NCI-H446 treated with DMSO at 0.1 percent for 48 hours (cell line): ENCODE results near the gene ACSM4.
"Not testable (repeated sequence)": the region's sequence is repeated elsewhere in the genome, so short reads cannot be mapped to it uniquely, and the experiment has no call there.

Source experiments
- DNase-seq: peaks from one replicate; lab custom pipeline; 2025; lab: John Stamatoyannopoulos, UW

Gene ACSM4

GRCh38 chr12:7303772-7304171 is at the start of gene ACSM4:
TSS of gene ACSM4 (plus strand) at chr12:7304072. CDS start at chr12:7304332, 260 bp downstream.
- no peak for DNase-seq

GRCh38 chr12:7259060-7259459 is 44.8 kb upstream of the ACSM4 start:
- no peak for DNase-seq

GRCh38 chr12:7264538-7264937 is 39.3 kb upstream of the ACSM4 start:
- DNase-seq, result no peak

- DNase-seq, result no peak
Measured at GRCh38 chr12:7265251-7265650, 38.6 kb upstream of the ACSM4 start.

GRCh38 chr12:7269273-7269672 is 34.6 kb upstream of the ACSM4 start:
- no peak for DNase-seq

GRCh38 chr12:7271893-7272514 is 31.9 kb upstream of the ACSM4 start:
- DNase-seq, result no peak

- DNase-seq, result not testable (repeated sequence)
Measured at GRCh38 chr12:7275482-7275881, 28.4 kb upstream of the ACSM4 start.

- no peak for DNase-seq
Measured at GRCh38 chr12:7282844-7283243, 21.0 kb upstream of the ACSM4 start.

GRCh38 chr12:7289743-7290142 is 14.1 kb upstream of the ACSM4 start:
- no peak for DNase-seq

- DNase-seq, result not testable (repeated sequence)
Measured at GRCh38 chr12:7290588-7290987, 13.3 kb upstream of the ACSM4 start.

GRCh38 chr12:7292300-7292699 is 11.6 kb upstream of the ACSM4 start:
- DNase-seq, result no peak

- no peak for DNase-seq
Measured at GRCh38 chr12:7293670-7294069, 10.2 kb upstream of the ACSM4 start.

GRCh38 chr12:7295529-7295928 is 8.3 kb upstream of the ACSM4 start:
- DNase-seq, result no peak

GRCh38 chr12:7297865-7298264 is 6.0 kb upstream of the ACSM4 start:
- DNase-seq, result no peak

GRCh38 chr12:7302266-7302986 is 1.4 kb upstream of the ACSM4 start:
- no peak for DNase-seq

GRCh38 chr12:7303230-7303629 is 642 bp upstream of the ACSM4 start:
- no peak for DNase-seq

- no peak for DNase-seq
Measured at GRCh38 chr12:7304456-7304855, 584 bp downstream of the ACSM4 start.

GRCh38 chr12:7310070-7310469 is 6.2 kb downstream of the ACSM4 start:
- DNase-seq, result no peak

GRCh38 chr12:7319930-7320329 is 16.1 kb downstream of the ACSM4 start:
- DNase-seq, result no peak

- no peak for DNase-seq
Measured at GRCh38 chr12:7321624-7322023, 17.8 kb downstream of the ACSM4 start.

- no peak for DNase-seq
Measured at GRCh38 chr12:7322599-7322998, 18.7 kb downstream of the ACSM4 start.

- DNase-seq, result no peak
Measured at GRCh38 chr12:7324176-7324575, 20.3 kb downstream of the ACSM4 start.

GRCh38 chr12:7327918-7328317 is 24.0 kb downstream of the ACSM4 start:
- no peak for DNase-seq

- DNase-seq, result not testable (repeated sequence)
Measured at GRCh38 chr12:7337790-7338189, 33.9 kb downstream of the ACSM4 start.
